Measurements from ENCODE around the gene FCHO2.

FCHO2 gene

DNA sequence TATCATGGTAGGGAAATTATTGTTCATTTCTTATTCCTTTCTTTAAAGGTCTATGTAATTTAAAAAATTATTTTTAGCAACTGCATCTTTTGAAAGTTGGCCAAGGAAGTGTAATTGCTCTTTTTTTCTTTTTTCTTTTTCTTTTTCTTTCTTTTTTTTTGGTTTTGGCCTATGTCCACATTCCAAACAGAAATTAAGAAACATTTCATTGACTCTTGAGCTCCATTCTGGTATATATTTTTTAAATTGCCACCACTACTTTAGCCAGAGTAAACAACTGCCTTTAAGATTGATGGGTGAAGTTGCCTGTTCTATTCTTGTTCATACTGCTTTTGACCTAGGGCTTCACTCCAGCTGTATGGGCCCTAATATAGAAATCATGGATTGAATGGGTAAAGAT is 88.7 kb downstream of the FCHO2 start:
- TF ChIP-seq GATA3 (IDR thresholded peaks at IDR 0.05; ENCODE audit: low read depth, low read length) (no peak), GATA2 (IDR thresholded peaks at IDR 0.05; ENCODE audit: low read depth, low read length) (no peak)

DNA sequence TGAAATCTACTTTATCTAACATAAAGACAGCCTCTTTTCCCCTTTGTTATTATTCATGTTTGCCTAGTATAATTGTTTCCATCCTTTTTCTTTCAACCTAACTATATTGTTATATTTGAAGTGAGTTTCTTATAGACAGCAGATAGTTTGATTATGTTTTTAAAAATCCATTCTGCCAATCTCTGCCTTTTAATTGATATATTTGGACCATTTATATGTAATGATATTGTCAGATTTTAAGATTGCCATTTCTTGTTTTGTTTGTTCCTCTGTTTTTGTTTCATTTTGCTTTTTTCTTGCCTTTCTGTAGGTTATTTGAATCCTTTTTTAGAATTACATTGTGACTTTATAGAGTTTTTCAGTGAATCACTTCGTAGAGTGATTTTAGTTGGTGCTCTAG is 89.8 kb downstream of the FCHO2 start:
- TF ChIP-seq GATA2 (IDR thresholded peaks at IDR 0.05; ENCODE audit: low read depth, low read length) (no peak), GATA3 (IDR thresholded peaks at IDR 0.05; ENCODE audit: low read depth, low read length) (no peak)

DNA sequence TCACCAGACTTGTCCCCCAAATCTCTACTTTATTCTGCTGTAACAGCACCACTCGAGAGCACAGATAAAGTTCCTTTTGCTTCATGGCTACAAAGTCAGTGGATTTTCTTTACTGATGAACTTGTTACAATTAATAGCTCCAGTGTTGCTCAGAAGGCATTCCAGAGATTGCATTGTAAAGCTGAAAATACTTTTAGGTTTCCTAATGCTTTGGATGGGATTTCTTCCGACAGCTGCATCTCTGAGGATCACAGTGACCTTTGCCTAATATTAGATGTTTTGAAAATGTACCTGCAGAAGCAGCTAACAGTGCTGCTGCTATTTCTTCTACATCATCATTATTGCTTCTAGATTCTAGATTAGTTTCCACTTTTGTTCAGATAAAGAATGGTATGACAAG is 105.8 kb downstream of the FCHO2 start:
- TF ChIP-seq GATA2 (IDR thresholded peaks at IDR 0.05; ENCODE audit: low read depth, low read length), result no peak
- no peak for TF ChIP-seq GATA3 (IDR thresholded peaks at IDR 0.05; ENCODE audit: low read depth, low read length)

DNA sequence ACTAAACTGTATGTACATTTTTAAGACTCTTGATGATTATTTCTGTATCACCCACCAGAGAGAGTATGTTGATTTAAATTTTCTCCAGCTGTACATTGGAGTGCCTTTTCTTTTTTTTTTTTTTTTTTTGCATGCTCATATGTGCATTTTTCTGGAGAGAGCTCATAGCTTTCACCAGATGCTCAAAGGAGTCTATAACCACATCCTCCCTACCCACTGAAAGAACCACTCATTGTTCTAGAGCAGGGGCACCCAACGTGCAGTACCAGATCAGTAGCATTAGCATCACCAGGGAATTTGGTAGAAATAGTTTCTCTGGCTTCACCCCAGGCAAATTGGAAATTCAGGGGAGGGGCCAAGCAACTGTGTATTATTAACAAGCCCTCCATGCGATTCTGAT is 110.6 kb downstream of the FCHO2 start:
- TF ChIP-seq GATA2 (IDR thresholded peaks at IDR 0.05; ENCODE audit: low read depth, low read length) (no peak), GATA3 (IDR thresholded peaks at IDR 0.05; ENCODE audit: low read depth, low read length) (no peak)

DNA sequence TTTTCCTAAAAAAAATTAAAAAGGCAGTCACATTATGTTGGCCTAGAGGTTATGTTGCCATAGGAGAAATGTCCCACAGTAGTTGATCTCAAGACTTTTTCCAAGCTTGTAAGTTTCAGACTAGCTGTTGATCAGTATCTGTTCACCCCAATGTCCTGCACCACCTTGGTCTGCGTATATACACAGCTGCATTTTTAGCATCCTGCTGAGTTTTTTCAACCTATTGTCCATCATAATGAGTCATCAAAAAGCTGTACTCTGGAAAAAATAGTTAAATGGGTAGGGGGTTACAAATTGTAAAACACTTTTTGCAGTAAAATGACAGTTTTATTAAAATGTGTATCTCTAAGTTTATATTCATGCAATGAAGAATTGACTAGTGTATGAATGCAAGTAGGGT is 111.4 kb downstream of the FCHO2 start:
- no peak for TF ChIP-seq GATA3 (IDR thresholded peaks at IDR 0.05; ENCODE audit: low read depth, low read length)
- no peak for TF ChIP-seq GATA2 (IDR thresholded peaks at IDR 0.05; ENCODE audit: low read depth, low read length)

DNA sequence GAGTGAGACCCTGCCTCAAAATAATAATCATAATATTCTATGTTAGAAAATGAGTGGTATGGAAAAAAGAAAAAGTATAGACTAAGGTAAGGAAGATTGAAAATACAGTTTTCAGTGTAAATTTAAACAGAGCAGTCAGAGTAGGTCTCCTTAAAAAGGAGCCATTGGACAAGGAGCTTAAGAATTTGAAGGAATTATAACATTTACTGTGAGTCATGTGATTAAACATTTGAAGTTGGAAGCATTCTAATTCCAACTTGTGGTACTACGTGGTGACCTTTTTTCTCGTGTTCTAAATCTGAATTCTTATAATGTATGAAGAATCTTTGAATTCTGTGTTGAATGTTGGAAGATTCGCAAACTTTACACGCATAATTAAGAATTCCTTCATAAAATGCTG is 125.3 kb downstream of the FCHO2 start:
- TF ChIP-seq GATA3 (IDR thresholded peaks at IDR 0.05; ENCODE audit: low read depth, low read length), result no peak
- TF ChIP-seq GATA2 (IDR thresholded peaks at IDR 0.05; ENCODE audit: low read depth, low read length), result no peak

DNA sequence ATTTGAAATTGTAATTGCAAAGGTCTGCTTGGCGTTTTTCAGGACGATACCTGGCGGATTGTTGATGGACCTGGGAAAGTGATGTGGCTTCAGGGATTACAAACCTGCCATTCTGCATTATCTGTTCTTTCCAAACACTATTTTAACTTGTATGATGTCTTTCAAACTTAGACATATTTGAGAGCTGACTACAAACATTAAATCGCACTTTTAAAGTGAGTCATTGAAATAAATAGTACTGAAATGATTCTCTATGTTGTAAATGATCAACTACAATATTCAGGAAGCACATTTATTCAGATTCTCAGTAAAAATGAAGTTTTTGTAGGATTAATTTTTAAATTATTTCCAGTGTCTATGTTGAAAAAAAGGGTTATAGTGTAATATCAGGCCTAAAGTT is 132.2 kb downstream of the FCHO2 start:
- TF ChIP-seq GATA2 (IDR thresholded peaks at IDR 0.05; ENCODE audit: low read depth, low read length) (no peak), GATA3 (IDR thresholded peaks at IDR 0.05; ENCODE audit: low read depth, low read length) (no peak)

DNA sequence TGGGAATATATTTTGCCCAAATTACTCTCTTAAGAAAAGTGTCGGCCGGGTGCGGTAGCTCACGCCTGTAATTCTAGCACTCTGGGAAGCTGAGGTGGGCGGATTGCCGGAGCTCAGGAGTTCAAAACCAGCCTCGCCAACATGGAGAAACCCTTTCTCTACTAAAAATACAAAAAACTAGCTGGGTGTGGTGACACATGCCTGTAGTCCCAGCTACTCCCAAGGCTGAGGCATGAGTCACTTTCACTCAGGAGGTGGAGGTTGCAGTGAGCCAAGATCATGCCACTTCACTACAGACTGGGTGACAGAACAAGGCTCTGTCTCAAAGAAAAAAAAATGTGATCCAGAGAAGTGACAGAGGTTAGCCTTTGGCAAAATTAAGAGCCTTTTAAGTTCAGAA is 138.1 kb downstream of the FCHO2 start:
- TF ChIP-seq GATA2 (IDR thresholded peaks at IDR 0.05; ENCODE audit: low read depth, low read length) (no peak), GATA3 (IDR thresholded peaks at IDR 0.05; ENCODE audit: low read depth, low read length) (no peak)

DNA sequence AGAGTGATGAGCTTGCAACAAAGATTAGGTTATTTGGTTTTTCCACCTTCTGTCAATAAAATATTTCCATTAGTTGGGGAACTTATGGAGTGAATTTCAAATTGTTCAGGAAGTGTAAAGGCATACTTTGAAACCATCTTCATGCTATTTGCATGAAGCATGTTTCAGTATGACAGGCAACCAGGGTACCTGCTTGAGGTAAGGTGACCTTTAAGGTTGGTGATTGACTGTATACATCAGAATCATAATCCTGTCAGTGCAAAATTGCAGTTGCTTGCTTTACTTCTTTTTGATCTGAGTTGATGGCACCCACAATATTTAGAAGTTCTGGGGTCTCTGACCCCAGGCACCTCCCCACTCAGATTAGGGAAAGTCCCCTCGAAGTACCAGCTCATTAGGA is 138.6 kb downstream of the FCHO2 start:
- TF ChIP-seq GATA3 (IDR thresholded peaks at IDR 0.05; ENCODE audit: low read depth, low read length) (no peak), GATA2 (IDR thresholded peaks at IDR 0.05; ENCODE audit: low read depth, low read length) (no peak)

DNA sequence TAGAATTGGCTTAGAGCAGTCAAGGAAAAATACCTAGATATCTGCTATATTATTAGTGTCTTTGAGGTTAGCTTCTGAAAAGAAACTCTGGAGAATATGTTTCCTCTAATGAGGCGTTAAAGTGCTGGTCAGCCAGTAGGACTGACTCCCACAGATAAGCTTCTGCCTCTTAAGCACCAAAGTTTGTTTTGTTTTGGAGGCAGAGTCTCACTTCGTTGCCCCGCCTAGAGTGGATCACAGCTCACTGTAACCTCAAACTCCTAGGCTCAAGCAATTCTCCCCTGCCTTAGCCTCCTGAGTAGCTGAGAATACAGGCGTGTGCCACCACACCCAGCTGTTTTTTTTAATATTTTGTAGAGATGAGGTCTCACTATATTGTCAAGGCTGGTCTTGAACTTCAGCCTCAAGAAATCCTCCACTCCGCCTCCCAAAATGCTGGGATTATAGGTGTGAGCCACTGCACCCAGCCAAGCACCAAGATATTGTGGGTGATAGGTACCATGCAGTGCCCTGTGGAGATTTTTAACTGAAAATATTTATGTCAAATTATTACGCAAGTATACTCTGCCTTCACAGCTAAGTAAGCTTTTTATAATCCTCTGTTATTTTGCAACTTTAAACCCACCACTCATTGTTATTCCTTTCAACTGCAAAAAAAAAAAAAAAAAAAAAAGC is 139.9 kb downstream of the FCHO2 start:
- TF ChIP-seq GATA3 (IDR thresholded peaks at IDR 0.05; ENCODE audit: low read depth, low read length) (no peak), GATA2 (IDR thresholded peaks at IDR 0.05; ENCODE audit: low read depth, low read length) (no peak)

DNA sequence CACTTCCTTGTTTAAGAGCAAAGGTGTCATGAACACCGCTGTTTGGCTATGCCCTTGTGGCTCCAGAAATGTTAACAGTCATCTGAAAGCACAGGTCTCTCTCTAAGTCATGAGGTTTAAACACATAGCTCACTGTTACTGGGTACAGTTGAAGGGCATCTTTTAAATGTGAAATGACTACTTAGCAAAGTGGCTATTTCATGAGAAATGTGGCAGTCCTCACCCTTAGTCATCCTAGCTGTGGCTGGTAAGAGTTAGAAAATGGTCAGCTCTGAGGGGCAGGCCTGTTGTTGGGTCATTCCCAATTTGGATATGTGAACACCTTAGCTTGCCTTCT is 140.4 kb downstream of the FCHO2 start:
- TF ChIP-seq GATA3 (IDR thresholded peaks at IDR 0.05; ENCODE audit: low read depth, low read length) (no peak), GATA2 (IDR thresholded peaks at IDR 0.05; ENCODE audit: low read depth, low read length) (no peak)

DNA sequence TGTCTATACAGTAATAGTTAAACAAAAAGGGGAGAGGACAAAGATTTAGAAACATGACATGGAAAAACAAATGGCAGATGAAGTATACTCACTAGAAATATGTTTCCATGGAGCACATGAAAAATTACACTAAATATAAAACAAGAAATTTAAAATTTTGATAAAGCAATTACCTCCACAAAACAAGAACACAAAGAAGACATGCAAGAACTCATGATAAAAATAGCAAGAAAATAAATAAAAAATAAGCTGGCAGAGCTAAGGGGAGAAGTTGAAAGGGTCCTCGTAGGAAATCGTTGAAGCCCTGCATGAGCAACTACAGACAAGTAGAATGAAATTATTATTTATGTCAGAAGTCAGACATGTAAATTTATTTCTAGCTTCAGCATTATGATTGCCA is 141.9 kb downstream of the FCHO2 start:
- TF ChIP-seq GATA3 (IDR thresholded peaks at IDR 0.05; ENCODE audit: low read depth, low read length) (no peak), GATA2 (IDR thresholded peaks at IDR 0.05; ENCODE audit: low read depth, low read length) (no peak)

DNA sequence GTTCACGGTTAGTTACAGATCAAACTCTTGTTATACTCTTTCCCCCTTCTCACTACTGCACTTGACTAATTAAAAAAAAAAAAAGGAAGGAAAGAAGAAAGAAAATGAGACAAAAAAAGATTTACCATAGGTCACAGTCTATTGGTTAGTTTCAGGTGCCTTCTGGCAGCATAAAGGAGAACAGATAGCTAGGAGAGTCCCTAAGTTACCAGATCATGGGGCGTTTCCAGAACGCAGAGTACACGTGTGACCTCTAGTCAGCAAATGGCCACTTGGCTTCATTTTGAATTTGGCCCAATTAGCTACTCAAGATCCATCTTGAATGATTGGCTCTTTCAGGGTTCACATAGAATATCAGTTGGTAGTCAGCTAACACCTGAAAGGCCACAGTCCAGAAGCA is 144.3 kb downstream of the FCHO2 start:
- TF ChIP-seq GATA2 (IDR thresholded peaks at IDR 0.05; ENCODE audit: low read depth, low read length) (no peak), GATA3 (IDR thresholded peaks at IDR 0.05; ENCODE audit: low read depth, low read length) (no peak)

DNA sequence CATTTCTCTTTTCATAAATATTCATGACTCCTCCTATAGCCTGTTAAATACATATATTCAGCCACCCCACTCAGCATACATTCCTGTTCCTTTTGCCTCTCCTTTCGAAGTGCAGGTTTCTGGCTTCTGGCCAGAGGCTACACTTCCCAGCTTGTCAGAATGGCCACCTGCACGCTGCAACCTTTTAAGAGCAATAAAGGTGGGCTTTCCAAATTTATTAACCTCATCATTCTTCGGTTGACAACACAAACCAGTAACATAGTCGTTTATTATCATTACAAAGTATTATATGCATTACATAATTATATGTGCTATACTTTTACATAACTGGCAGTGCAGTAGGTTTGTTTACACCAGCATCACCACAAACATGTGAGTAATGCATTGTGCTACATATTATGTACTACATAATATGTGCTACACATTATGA is 148.0 kb downstream of the FCHO2 start:
- TF ChIP-seq GATA2 (IDR thresholded peaks at IDR 0.05; ENCODE audit: low read depth, low read length) (no peak), GATA3 (IDR thresholded peaks at IDR 0.05; ENCODE audit: low read depth, low read length) (no peak)

DNA sequence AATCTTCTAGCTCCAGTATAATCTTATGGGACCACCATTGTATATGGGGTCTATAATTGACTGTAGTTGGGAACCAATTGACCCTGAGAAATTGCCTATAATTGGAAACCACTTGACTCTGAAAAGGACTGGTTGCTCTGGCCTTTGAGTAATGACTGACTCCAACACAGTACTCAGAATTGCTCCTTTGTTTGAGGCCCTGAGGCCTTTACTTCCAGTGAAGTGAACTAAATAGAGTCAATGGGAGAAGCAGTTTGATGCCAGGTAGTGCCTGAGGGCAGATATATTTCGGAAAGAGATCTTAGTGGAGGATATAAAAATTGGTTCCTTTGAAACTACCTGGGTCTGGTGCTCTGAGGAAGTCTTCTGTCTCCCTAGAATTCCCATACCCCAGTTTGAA is 148.5 kb downstream of the FCHO2 start:
- no peak for TF ChIP-seq GATA2 (IDR thresholded peaks at IDR 0.05; ENCODE audit: low read depth, low read length)
- no peak for TF ChIP-seq GATA3 (IDR thresholded peaks at IDR 0.05; ENCODE audit: low read depth, low read length)

DNA sequence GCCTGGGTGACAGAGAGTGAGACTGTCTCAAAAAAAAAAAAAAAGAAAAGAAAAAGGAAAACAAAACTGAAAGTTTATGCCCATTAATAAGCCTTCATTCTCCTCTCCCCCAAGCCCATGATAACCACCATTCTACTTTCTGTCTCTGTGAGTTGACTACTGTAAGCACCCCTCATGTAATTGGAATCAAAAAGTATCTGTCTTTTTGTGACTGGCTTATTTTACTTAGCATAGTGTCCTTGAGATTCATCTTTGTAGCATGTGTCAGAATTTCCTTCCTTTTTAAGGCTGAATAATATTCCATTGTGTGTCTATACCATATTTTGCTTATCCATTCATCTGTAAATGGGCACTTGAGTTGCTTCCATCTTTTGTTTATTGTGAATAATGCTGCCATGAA is 150.5 kb downstream of the FCHO2 start:
- TF ChIP-seq GATA2 (IDR thresholded peaks at IDR 0.05; ENCODE audit: low read depth, low read length), result no peak
- TF ChIP-seq GATA3 (IDR thresholded peaks at IDR 0.05; ENCODE audit: low read depth, low read length), result no peak
